Mesendoderm (in vitro differentiated cells): ENCODE measurements around the gene DEFB116.

Experiments
- DNase-seq: peaks from one replicate; pipeline ENCODE4 v3.0.0; 2013
- H2AK5ac ChIP-seq: 2 replicates; pipeline ENCODE4 v1.6.1; 2013; ENCODE audit warnings: low read length, inconsistent platforms
- H2BK120ac ChIP-seq: 2 replicates; pipeline ENCODE4 v1.6.1; 2013; ENCODE audit warnings: low read depth, mild to moderate bottlenecking, low read length, moderate library complexity, mixed read lengths
- H2BK15ac ChIP-seq: replicated peaks from 2 replicates; pipeline ENCODE4 v1.6.1; 2013; ENCODE audit warnings: low read depth, mild to moderate bottlenecking, moderate library complexity
- H2BK5ac ChIP-seq: 2 replicates; pipeline ENCODE4 v1.6.1; 2013; ENCODE audit warnings: low read length, inconsistent platforms
- H3K18ac ChIP-seq: 2 replicates; pipeline ENCODE4 v1.6.1; 2013; ENCODE audit warnings: mild to moderate bottlenecking, low read length, mixed read lengths
- H3K23ac ChIP-seq: one replicate; pipeline ENCODE4 v1.6.1; 2013; ENCODE audit warnings: low read length
- H3K27ac ChIP-seq: 2 replicates; pipeline ENCODE4 v1.5.1; 2013; ENCODE audit warnings: low read depth, mild to moderate bottlenecking, inconsistent platforms, low read length, moderate library complexity
- H3K27me3 ChIP-seq: 2 replicates; pipeline ENCODE4 v1.6.1; 2013; ENCODE audit warnings: low read length, control low read depth, mild to moderate bottlenecking, inconsistent platforms; ENCODE audit not compliant: insufficient read depth, poor library complexity
- H3K36me3 ChIP-seq: 2 replicates; pipeline ENCODE4 v1.6.1; 2013; ENCODE audit warnings: low read length, inconsistent platforms; ENCODE audit not compliant: control insufficient read depth, insufficient read depth
- H3K4ac ChIP-seq: one replicate; pipeline ENCODE4 v1.6.1; 2013; ENCODE audit warnings: low read depth, mild to moderate bottlenecking, low read length, moderate library complexity
- H3K4me1 ChIP-seq: 2 replicates; pipeline ENCODE4 v1.6.1; 2013; ENCODE audit warnings: low read depth, low read length, inconsistent platforms; ENCODE audit not compliant: control insufficient read depth
- H3K4me2 ChIP-seq: 2 replicates; pipeline ENCODE4 v1.6.1; 2013; ENCODE audit warnings: low read length
- H3K4me3 ChIP-seq: 2 replicates; pipeline ENCODE4 v1.5.1; 2013; ENCODE audit warnings: mild to moderate bottlenecking, low read length
- H3K56ac ChIP-seq: one replicate; pipeline ENCODE4 v1.6.1; 2013; ENCODE audit warnings: low read length
- H3K79me1 ChIP-seq: 2 replicates; pipeline ENCODE4 v1.6.1; 2013; ENCODE audit warnings: low read length, inconsistent platforms
- H3K79me2 ChIP-seq: 2 replicates; pipeline ENCODE4 v1.6.1; 2013; ENCODE audit warnings: mild to moderate bottlenecking, low read length; ENCODE audit not compliant: control insufficient read depth, insufficient read depth
- H3K9ac ChIP-seq: 2 replicates; pipeline ENCODE4 v1.6.1; 2013; ENCODE audit warnings: low read length, inconsistent platforms
- H4K5ac ChIP-seq: one replicate; pipeline ENCODE4 v1.6.1; 2013; ENCODE audit warnings: low read length
- H4K8ac ChIP-seq: one replicate; pipeline ENCODE4 v1.6.1; 2013; ENCODE audit warnings: low read depth, mild to moderate bottlenecking, control low read depth, low read length, moderate library complexity
- WGBS: extraction: QIAGEN DNeasy Blood & Tissue Kit; methylation state at CpG from one replicate; pipeline ENCODE4 v1.1.7; 2013; ENCODE audit warnings: low lambda C conversion rate, missing lambda C conversion rate; ENCODE audit not compliant: insufficient coverage; ENCODE audit errors: extremely low coverage; 5-methylcytosine and 5-hydroxymethylcytosine counted together

Gene DEFB116

DNA sequence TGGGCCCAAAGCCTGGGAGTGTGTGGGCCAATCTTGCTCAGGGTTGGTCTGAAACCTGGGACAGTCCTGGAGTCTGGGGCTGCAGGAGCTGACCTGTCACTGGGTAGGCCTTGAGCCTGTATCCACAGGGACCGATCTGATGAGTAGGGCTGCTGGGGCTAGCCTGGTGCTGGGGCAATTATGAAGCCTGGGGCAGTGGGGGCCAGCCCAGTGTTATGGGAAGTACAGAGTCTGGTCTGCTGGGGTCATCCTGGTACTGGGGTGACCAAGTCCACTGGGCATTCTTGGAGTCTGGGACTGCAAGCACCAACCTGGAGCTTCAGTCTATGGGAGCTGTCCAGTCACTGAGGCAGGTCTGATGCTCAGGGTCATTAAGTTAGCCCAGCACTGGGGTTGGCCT is 30.2 kb downstream of the DEFB116 start:
- Histone ChIP-seq H3K23ac (no peak overlapping the region), H3K79me2 (no peaks in the 10 kb centered on the region), H2BK15ac (no peak overlapping the region), H2BK5ac (no peak overlapping the region), H2AK5ac (no peak overlapping the region), H3K4me3 (no peak overlapping the region), H3K9ac (no peak overlapping the region), H3K79me1 (no peaks in the 10 kb centered on the region), H3K36me3 (no peaks in the 10 kb centered on the region), H4K8ac (no peak overlapping the region), H3K27me3 (no peaks in the 10 kb centered on the region), H3K56ac (no peak overlapping the region), H3K4ac (no peak overlapping the region), H3K4me2 (no peak overlapping the region), H3K18ac (no peak overlapping the region), H2BK120ac (no peak overlapping the region), H3K4me1 (no peaks in the 10 kb centered on the region), H4K5ac (no peak overlapping the region), H3K27ac (no peak overlapping the region)
- no peak for DNase-seq
- WGBS, result no CpG with 5 or more reads among the region's 1 CpG

DNA sequence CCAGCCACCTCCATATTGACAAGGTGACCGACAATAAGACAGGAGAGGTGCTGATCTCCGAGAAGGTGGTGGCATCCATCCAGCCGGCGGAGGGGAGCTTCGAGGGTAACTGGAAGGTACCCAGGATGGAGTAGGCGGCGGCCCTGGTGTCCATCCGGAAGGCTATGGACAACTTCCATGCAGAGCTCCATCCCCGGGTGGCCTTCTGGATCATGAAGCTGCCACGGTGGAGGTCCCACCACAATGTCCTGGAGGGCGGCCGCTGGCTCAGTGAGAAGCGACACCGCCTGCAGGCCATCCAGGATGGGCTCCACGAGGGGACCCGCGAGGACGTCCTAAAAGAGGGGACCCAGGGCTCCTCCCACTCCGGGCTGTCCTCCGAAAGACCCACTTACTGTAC is 33.9 kb downstream of the DEFB116 start:
- no CpG with 5 or more reads among the region's 20 CpGs for WGBS

DNA sequence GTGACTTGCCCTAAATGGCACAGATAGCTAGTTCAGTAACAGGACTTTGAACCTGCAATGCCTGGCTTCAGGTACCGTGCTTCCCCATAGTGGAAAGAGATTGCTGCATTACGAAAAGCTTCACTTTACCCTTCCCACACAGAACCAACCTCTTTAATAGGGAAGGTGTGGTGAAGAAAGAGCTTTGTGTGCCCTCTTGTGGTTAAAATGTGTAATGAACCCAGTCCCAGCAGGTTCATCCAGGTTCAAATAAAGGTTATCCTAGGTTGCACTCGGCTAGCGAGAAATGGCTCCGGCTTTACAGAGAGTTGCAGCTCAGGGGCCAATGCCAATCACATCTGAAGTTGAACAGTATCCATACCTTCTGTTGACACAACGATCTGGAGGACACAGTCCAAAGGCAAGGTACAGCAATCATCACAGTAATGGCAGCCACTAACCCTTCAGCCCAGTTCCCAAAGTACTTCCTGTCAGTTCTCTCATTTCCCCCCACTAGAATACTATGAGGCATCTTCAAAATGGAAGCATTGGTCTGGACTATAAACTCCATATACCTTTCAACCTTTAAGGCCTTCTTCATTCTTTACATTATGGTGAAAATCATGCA is 48.0 kb downstream of the DEFB116 start:
- no peak overlapping the region for H2BK5ac ChIP-seq
- H3K4me3 ChIP-seq, result no peak overlapping the region
- H2AK5ac ChIP-seq, result no peak overlapping the region
- peak; percentile 11 for DNase-seq
- H3K23ac ChIP-seq, result no peak overlapping the region
- no peak overlapping the region for H3K27ac ChIP-seq
- H4K5ac ChIP-seq, result no peak overlapping the region
- no peaks in the 10 kb centered on the region for H3K79me2 ChIP-seq
- H3K4me2 ChIP-seq, result no peak overlapping the region
- H2BK15ac ChIP-seq, result no peak overlapping the region
- no peaks in the 10 kb centered on the region for H3K36me3 ChIP-seq
- no peak overlapping the region for H3K4ac ChIP-seq
- H3K56ac ChIP-seq, result no peak overlapping the region
- no peaks in the 10 kb centered on the region for H3K4me1 ChIP-seq
- H3K18ac ChIP-seq, result no peak overlapping the region
- H2BK120ac ChIP-seq, result no peak overlapping the region
- no peak overlapping the region for H3K9ac ChIP-seq
- WGBS, result no CpG with 5 or more reads among the region's 6 CpGs
- no peaks in the 10 kb centered on the region for H3K27me3 ChIP-seq
- H3K79me1 ChIP-seq, result no peaks in the 10 kb centered on the region
- no peak overlapping the region for H4K8ac ChIP-seq

More for the DNA sequence above, 33.9 kb downstream of the DEFB116 start:
- H3K27me3 ChIP-seq, result no peaks in the 10 kb centered on the region
- no peak for DNase-seq
- no peak overlapping the region for H2BK120ac ChIP-seq
- H3K9ac ChIP-seq, result no peak overlapping the region
- H3K23ac ChIP-seq, result no peak overlapping the region
- no peak overlapping the region for H3K4me2 ChIP-seq
- H3K4me3 ChIP-seq, result no peak overlapping the region
- H3K56ac ChIP-seq, result no peak overlapping the region
- H2AK5ac ChIP-seq, result no peak overlapping the region
- no peak overlapping the region for H3K27ac ChIP-seq
- H2BK5ac ChIP-seq, result no peak overlapping the region
- H3K36me3 ChIP-seq, result no peaks in the 10 kb centered on the region
- H3K4me1 ChIP-seq, result no peaks in the 10 kb centered on the region
- H2BK15ac ChIP-seq, result no peak overlapping the region
- H4K5ac ChIP-seq, result no peak overlapping the region
- no peak overlapping the region for H3K4ac ChIP-seq
- H3K79me1 ChIP-seq, result no peaks in the 10 kb centered on the region
- H3K79me2 ChIP-seq, result no peaks in the 10 kb centered on the region
- H4K8ac ChIP-seq, result no peak overlapping the region
- no peak overlapping the region for H3K18ac ChIP-seq

DNA sequence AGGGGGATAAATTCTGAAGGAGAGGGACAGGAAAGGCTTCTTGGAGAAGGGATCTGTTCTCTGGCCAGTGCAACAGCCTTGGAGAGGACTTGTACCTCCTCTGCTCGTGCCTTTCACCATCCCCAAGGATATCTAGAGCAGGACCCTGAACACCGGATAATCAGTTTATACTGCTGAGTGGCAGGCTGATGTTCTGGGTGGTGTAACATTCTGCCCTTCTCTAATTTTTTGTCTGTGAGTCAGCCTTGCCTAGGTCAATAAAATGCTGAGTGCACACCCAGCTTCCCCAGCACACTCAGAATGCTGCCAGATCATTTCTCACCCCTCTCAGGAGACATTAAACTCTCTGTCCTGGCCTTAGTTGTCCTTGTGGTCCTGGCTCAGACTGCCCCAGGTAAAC is 51.0 kb downstream of the DEFB116 start, which contains the start of gene DEFB115:
TSS of gene DEFB115 (plus strand) at position 301 of the 400 bp plus-strand sequence. CDS start at position 301, 0 bp downstream.
- no peaks in the 10 kb centered on the region for H3K79me1 ChIP-seq
- no peak within 1 kb of the TSS for H3K4me2 ChIP-seq
- H3K4me1 ChIP-seq, result no peaks in the 10 kb centered on the region
- no peak within 1 kb of the TSS for H3K4ac ChIP-seq
- no peak for DNase-seq
- H3K27me3 ChIP-seq, result no peaks in the 10 kb centered on the region
- H3K4me3 ChIP-seq, result no peak within 1 kb of the TSS
- H2BK120ac ChIP-seq, result no peak within 1 kb of the TSS
- no peaks in the 10 kb centered on the region for H3K36me3 ChIP-seq
- H3K9ac ChIP-seq, result no peak within 1 kb of the TSS
- no peak within 1 kb of the TSS for H4K5ac ChIP-seq
- no peak within 1 kb of the TSS for H2BK15ac ChIP-seq
- no peak within 1 kb of the TSS for H3K18ac ChIP-seq
- H2AK5ac ChIP-seq, result no peak within 1 kb of the TSS
- H3K79me2 ChIP-seq, result no peaks in the 10 kb centered on the region
- no peak within 1 kb of the TSS for H3K27ac ChIP-seq
- no peak within 1 kb of the TSS for H2BK5ac ChIP-seq
- H4K8ac ChIP-seq, result no peak within 1 kb of the TSS
- H3K23ac ChIP-seq, result no peak within 1 kb of the TSS
- WGBS, result no CpG with 5 or more reads among the region's 2 CpGs
- H3K56ac ChIP-seq, result no peak within 1 kb of the TSS

DNA sequence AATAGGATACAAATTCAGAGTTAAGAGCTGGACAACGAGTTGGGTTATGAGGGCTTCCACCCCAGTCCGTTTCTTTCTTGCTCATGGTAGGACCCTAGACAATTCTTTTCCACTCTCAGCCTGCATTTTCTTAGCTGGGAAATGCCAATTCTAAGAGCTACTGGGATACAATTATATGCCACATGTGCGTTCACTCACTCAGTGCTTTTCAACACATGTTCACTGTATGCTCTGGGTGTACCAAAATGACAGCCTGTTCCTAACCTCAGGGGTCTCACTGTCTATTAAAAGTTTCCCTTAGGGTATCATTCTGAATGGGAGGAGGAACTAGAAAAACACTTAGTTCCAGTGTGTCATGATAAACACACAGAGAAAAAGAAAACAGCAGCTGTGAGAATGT is 51.4 kb downstream of the DEFB116 start:
- no peaks in the 10 kb centered on the region for H3K36me3 ChIP-seq
- H3K4me3 ChIP-seq, result no peak overlapping the region
- H3K18ac ChIP-seq, result no peak overlapping the region
- H2BK120ac ChIP-seq, result no peak overlapping the region
- no peak overlapping the region for H4K5ac ChIP-seq
- H3K79me1 ChIP-seq, result no peaks in the 10 kb centered on the region
- H3K79me2 ChIP-seq, result no peaks in the 10 kb centered on the region
- H3K56ac ChIP-seq, result no peak overlapping the region
- no peak overlapping the region for H3K23ac ChIP-seq
- no peak for DNase-seq
- H3K9ac ChIP-seq, result no peak overlapping the region
- no peak overlapping the region for H2AK5ac ChIP-seq
- no CpG with 5 or more reads among the region's 3 CpGs for WGBS
- H2BK15ac ChIP-seq, result no peak overlapping the region
- no peak overlapping the region for H4K8ac ChIP-seq
- H3K4ac ChIP-seq, result no peak overlapping the region
- no peaks in the 10 kb centered on the region for H3K4me1 ChIP-seq
- no peak overlapping the region for H3K4me2 ChIP-seq
- H3K27me3 ChIP-seq, result no peaks in the 10 kb centered on the region
- H3K27ac ChIP-seq, result no peak overlapping the region
- H2BK5ac ChIP-seq, result no peak overlapping the region
